Ovary (tissue), 3 donors: ENCODE results near the gene CARMIL3.

ENCODE experiments used
- CTCF ChIP-seq, 3 donors: fragments of 450-650 bp in 2 of 3; fragments of 200-600 bp in 1 of 3; IDR thresholded peaks; one replicate each; pipeline versions ENCODE4 v1.5.1 to v1.8.0; 2016 to 2022; ENCODE audit warnings: antibody characterized with exemption in 3 of 3, mild to moderate bottlenecking in 1 of 3
- EP300 ChIP-seq: sonication (generic); formaldehyde crosslinking; IDR thresholded peaks from one replicate; pipeline ENCODE4 v1.6.1; 2017; ENCODE audit warnings: antibody characterized with exemption
- POLR2A ChIP-seq: fragments of 450-650 bp; IDR thresholded peaks from one replicate; pipeline ENCODE4 v1.6.1; 2017; ENCODE audit warnings: antibody characterized with exemption, mild to moderate bottlenecking, moderate library complexity
- donor health status: DM: no; HTN: no; CAD: no.

GRCh38 chr14:24065408-24065807, 13.6 kb downstream of the CARMIL3 start:
- TF ChIP-seq POLR2A (no peak), CTCF (IDR thresholded peaks at IDR 0.05) (no peak), EP300 (no peak)
